ENCODE results near the gene OTX1.

DNA sequence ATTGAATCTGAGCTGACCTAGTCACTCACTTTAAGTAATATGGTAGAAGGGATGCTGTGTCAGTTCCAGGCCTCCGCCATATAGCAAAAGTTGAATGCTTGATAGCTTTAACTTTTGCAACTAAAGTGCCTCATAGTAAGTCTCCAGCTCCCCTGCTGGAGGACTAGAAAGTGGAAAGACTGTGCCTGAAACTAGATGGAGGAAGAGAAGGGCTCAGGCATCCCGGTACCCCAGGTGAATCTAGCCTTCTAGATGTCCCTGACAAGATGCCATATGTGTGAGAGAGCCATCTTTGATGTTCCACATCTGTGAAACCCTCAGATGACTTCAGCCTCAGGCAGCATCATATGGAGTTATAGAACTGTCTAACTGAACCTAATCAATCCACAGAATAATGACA lies 21.0 kb downstream of the OTX1 start:
- TF ChIP-seq MAX (IDR thresholded peaks at IDR 0.05; ENCODE audit: low read depth, low read length) (no peak), RAD21 (IDR thresholded peaks at IDR 0.05; ENCODE audit: insufficient read depth, low read depth, low read length) (no peak), IRF4 (IDR thresholded peaks at IDR 0.05; ENCODE audit: low read depth, low read length) (no peak), SMC3 (IDR thresholded peaks at IDR 0.05; ENCODE audit: borderline replicate concordance, low read length) (no peak), CTCF (IDR thresholded peaks at IDR 0.05 in 2 of 3, conservative IDR thresholded peaks at IDR 0.05 in 1 of 3; ENCODE audit: control insufficient read depth in 2 of 3, extremely low read depth in 1 of 3, insufficient read depth in 1 of 3, low read depth in 3 of 3, low read length in 3 of 3) (no peak), POLR2AphosphoS5 (IDR thresholded peaks at IDR 0.05; ENCODE audit: low read length) (no peak), ZNF622 (IDR thresholded peaks at IDR 0.05) (no peak)
- TF ChIP-seq, protein P1, sequence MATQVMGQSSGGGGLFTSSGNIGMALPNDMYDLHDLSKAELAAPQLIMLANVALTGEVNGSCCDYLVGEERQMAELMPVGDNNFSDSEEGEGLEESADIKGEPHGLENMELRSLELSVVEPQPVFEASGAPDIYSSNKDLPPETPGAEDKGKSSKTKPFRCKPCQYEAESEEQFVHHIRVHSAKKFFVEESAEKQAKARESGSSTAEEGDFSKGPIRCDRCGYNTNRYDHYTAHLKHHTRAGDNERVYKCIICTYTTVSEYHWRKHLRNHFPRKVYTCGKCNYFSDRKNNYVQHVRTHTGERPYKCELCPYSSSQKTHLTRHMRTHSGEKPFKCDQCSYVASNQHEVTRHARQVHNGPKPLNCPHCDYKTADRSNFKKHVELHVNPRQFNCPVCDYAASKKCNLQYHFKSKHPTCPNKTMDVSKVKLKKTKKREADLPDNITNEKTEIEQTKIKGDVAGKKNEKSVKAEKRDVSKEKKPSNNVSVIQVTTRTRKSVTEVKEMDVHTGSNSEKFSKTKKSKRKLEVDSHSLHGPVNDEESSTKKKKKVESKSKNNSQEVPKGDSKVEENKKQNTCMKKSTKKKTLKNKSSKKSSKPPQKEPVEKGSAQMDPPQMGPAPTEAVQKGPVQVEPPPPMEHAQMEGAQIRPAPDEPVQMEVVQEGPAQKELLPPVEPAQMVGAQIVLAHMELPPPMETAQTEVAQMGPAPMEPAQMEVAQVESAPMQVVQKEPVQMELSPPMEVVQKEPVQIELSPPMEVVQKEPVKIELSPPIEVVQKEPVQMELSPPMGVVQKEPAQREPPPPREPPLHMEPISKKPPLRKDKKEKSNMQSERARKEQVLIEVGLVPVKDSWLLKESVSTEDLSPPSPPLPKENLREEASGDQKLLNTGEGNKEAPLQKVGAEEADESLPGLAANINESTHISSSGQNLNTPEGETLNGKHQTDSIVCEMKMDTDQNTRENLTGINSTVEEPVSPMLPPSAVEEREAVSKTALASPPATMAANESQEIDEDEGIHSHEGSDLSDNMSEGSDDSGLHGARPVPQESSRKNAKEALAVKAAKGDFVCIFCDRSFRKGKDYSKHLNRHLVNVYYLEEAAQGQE (IDR thresholded peaks at IDR 0.05; ENCODE audit: low read depth, low read length) = no peak
- TF ChIP-seq, protein P2, sequence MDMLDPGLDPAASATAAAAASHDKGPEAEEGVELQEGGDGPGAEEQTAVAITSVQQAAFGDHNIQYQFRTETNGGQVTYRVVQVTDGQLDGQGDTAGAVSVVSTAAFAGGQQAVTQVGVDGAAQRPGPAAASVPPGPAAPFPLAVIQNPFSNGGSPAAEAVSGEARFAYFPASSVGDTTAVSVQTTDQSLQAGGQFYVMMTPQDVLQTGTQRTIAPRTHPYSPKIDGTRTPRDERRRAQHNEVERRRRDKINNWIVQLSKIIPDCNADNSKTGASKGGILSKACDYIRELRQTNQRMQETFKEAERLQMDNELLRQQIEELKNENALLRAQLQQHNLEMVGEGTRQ (IDR thresholded peaks at IDR 0.05; ENCODE audit: borderline replicate concordance, low read depth, low read length) = no peak
